ENCODE results near the gene ABCC12. TPM values are rescaled to one million over a fixed set of nuclear protein-coding genes. Genes with fewer than 3 reads are reported as not detected.
A peak's percentile ranks its signal among the peaks of the same experiment; 100 is the strongest.

ABCC12 gene
- total and polyA plus RNA-seq, 2 of the 8 experiments (the other 6 are each of a cell fraction or from before 2014, with no cell fraction given) = 0.05 TPM; not detected in 1

DNA sequence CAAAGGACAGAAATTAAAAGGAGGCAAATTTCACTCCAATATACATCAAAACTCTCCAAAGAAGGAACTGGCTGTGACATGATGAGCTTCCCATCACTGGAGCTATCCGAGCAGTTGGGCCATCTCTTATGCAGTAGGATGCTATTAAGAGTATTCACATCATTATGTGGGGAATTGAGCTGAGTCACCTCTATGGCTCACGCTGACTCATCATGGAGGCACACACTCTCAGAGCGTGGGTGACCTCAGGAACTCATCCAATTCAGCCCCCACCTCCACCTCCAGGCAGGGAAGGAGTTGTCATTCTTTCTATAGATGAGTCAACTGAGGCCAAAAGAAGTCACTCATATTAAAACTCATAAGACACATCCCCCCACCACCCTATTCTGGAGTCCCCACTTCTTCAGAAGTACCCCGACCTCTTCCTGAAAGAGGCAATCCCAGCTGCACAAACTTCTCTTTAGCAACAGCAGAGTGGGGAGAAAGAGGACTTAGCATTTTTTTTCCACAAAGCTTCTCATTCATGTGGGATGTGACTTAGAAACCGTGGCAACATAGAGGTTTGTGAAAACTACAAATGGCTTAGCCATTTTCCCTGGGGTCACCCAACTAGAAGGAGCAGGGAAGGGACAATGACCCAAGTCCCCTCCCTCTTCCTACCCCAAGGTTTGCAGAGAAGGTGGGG lies 32.5 kb downstream of the ABCC12 start:
- no peaks in the 10 kb centered on the region for H3K4me1 ChIP-seq (replicated peaks in 1 of 4; ENCODE audit: control insufficient read depth in 3 of 4, insufficient read depth in 4 of 4, low read length in 3 of 4)
- no peaks in the 10 kb centered on the region for H3K23me2 ChIP-seq (ENCODE audit: low read depth, low read length)
- no peak overlapping the region for H2BK12ac ChIP-seq (ENCODE audit: low read depth, low read length)
- no peak overlapping the region for H4K5ac ChIP-seq (ENCODE audit: insufficient read length, low read depth, low read length)
- H4K91ac ChIP-seq (replicated peaks; ENCODE audit: insufficient read length, low read length) = no peak overlapping the region
- no peaks in the 10 kb centered on the region for H3K79me2 ChIP-seq (ENCODE audit: control insufficient read depth in 1 of 2, insufficient read depth in 2 of 2, low read length in 2 of 2)
- ChIA-PET POLR2A (ENCODE audit: partially characterized antibody) (interaction anchor here (0.7 kb wide), 1 partner anchor 265 kb away, joined by 3 read pairs; no protein-coding TSS in a partner anchor), CTCF (ENCODE audit: partially characterized antibody) (interaction anchor here (0.9 to 1.0 kb wide), 2 partner anchors 68 to 552 kb away, joined by 3 to 4 read pairs; no protein-coding TSS in a partner anchor)
- H3K27me3 ChIP-seq (replicated peaks in 1 of 4; ENCODE audit: control insufficient read depth in 3 of 4, extremely low read depth in 1 of 4, insufficient read depth in 3 of 4, low read length in 3 of 4) = no peaks in the 10 kb centered on the region
- H3K9ac ChIP-seq (replicated peaks in 1 of 4; ENCODE audit: extremely low read depth in 1 of 4, low read depth in 3 of 4, low read length in 3 of 4) = no peak overlapping the region
- no peak overlapping the region for H3K4me2 ChIP-seq (ENCODE audit: insufficient read depth in 1 of 2, low read depth in 2 of 2, low read length in 2 of 2)
- H2AFZ ChIP-seq (ENCODE audit: low read length) = no peak overlapping the region
- no peak overlapping the region for H2BK120ac ChIP-seq (replicated peaks; ENCODE audit: low read depth, low read length)
- no peak overlapping the region for H3K27ac ChIP-seq (ENCODE audit: low read depth, low read length)
- TF ChIP-seq TAF7 (optimal IDR thresholded peaks at IDR 0.05; ENCODE audit: borderline replicate concordance, low read depth, low read length) (no peak), BACH1 (IDR thresholded peaks at IDR 0.05; ENCODE audit: low read length) (peak; percentile 95), MAFK (IDR thresholded peaks at IDR 0.05; ENCODE audit: low read depth, low read length) (peak; percentile 61; the same call in 1 of the 2 replicates)
- H4K20me1 ChIP-seq (replicated peaks in 1 of 2; ENCODE audit: control insufficient read depth in 1 of 2, insufficient read depth in 2 of 2, low read length in 2 of 2) = no peaks in the 10 kb centered on the region
- no peak overlapping the region for H3K23ac ChIP-seq (ENCODE audit: insufficient read length)
- H2BK5ac ChIP-seq (ENCODE audit: low read depth, low read length) = no peak overlapping the region
- no peaks in the 10 kb centered on the region for H3K79me1 ChIP-seq (ENCODE audit: low read depth, low read length)
- no peak overlapping the region for H3K56ac ChIP-seq (replicated peaks; ENCODE audit: insufficient read length, low read depth, low read length)
- FAIRE-seq = no peak
- H3K9me3 ChIP-seq (ENCODE audit: insufficient read depth in 2 of 2, low read depth in 1 of 2, low read length in 1 of 2) = no peaks in the 10 kb centered on the region
- H3K18ac ChIP-seq (ENCODE audit: extremely low read depth, low read length) = no peak overlapping the region
- H3K14ac ChIP-seq (ENCODE audit: insufficient read length) = no peak overlapping the region
- DNase-seq (ENCODE audit: low read depth in 1 of 2, low spot score in 2 of 2) = no peak
- no peaks in the 10 kb centered on the region for H3K36me3 ChIP-seq (ENCODE audit: control insufficient read depth in 2 of 4, insufficient read depth in 4 of 4, low read length in 3 of 4)
- no peak overlapping the region for H2BK20ac ChIP-seq (ENCODE audit: low read length)
- H2BK15ac ChIP-seq (ENCODE audit: low read length) = no peak overlapping the region
- 93% methylated on average over 5 of the region's 5 CpGs; no CpG with 5 or more reads in 1 of the 2 experiments for WGBS, 2 experiments (ENCODE audit: extremely low coverage in 1 of 2, insufficient coverage in 1 of 2, insufficient read length in 1 of 2, insufficient replicate concordance in 2 of 2, low coverage in 1 of 2, low lambda C conversion rate in 2 of 2, missing lambda C conversion rate in 1 of 2)
- no peak overlapping the region for H2AK5ac ChIP-seq (ENCODE audit: low read depth, low read length)
- H4K8ac ChIP-seq (ENCODE audit: extremely low read depth, insufficient read depth, low read length) = no peak overlapping the region
- H3K4ac ChIP-seq (replicated peaks; ENCODE audit: insufficient read length, low read depth, low read length) = no peak overlapping the region
- no peak overlapping the region for H3K4me3 ChIP-seq (ENCODE audit: extremely low read depth in 1 of 4, insufficient read depth in 2 of 4, low read depth in 3 of 4, low read length in 4 of 4)

Data from H1 (cell line).